Measurements from ENCODE around the gene SLC16A10.
"Not testable (repeated sequence)": the region's sequence is repeated elsewhere in the genome, so short reads cannot be mapped to it uniquely, and the experiment has no call there.

GRCh38 chr6:111095488-111095887, 8.2 kb downstream of the SLC16A10 start:
- TF ChIP-seq, protein P1, sequence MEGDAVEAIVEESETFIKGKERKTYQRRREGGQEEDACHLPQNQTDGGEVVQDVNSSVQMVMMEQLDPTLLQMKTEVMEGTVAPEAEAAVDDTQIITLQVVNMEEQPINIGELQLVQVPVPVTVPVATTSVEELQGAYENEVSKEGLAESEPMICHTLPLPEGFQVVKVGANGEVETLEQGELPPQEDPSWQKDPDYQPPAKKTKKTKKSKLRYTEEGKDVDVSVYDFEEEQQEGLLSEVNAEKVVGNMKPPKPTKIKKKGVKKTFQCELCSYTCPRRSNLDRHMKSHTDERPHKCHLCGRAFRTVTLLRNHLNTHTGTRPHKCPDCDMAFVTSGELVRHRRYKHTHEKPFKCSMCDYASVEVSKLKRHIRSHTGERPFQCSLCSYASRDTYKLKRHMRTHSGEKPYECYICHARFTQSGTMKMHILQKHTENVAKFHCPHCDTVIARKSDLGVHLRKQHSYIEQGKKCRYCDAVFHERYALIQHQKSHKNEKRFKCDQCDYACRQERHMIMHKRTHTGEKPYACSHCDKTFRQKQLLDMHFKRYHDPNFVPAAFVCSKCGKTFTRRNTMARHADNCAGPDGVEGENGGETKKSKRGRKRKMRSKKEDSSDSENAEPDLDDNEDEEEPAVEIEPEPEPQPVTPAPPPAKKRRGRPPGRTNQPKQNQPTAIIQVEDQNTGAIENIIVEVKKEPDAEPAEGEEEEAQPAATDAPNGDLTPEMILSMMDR (IDR thresholded peaks at IDR 0.05), result not testable (repeated sequence)
- TF ChIP-seq POLR2AphosphoS5 (IDR thresholded peaks at IDR 0.05; ENCODE audit: low read depth, low read length), result not testable (repeated sequence)
